Measurements from ENCODE around the gene RBP4. TPM values are rescaled to one million over a fixed set of nuclear protein-coding genes. Genes with fewer than 3 reads are reported as not detected.

Gene RBP4
- total RNA-seq (2014; rRNA removed; shearing (Covaris generic); ENCODE audit: low replicate concordance), result not detected in 2 replicates

DNA sequence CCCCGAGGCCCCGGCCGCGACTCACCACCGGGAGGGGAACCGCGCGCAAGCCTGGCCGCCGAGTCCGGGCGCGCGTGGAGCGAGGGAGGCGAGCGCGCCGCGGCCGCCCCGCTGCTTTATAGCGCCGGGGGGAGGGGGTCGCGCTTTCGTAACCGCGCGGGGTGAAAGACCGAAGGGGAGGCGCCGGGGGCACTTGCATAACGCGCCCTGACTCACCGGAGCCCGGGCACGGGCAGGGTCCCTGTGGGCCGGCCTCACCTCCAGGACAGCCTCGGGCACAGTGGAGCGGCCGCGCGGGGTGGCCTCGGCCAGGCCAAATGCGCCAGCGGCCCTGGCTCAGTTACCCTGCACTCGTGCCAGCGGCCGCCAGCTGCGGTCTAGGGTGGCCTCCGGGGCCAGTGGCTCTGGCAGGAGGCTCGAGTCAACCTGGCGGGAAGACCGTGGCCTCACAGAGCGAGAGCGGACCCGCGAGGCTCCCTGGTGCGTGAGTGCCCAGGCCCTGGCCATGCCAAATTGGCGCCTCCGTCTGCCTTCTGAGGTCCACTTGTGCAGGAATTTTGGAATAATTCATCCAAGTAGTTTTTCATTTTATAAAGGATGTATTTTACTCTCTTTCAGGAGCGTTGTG is at the start of gene RBP4:
Gene RBP4, minus strand, starts transcription at position 90 of the 628 bp plus-strand sequence. CDS start 207 bp downstream, outside the sequence.
- Histone ChIP-seq H3K27me3 (ENCODE audit: low read length) (no peaks in the 10 kb centered on the region), H3K79me2 (ENCODE audit: low read length) (no peaks in the 10 kb centered on the region), H3K9me3 (ENCODE audit: low read length) (no peaks in the 10 kb centered on the region), H3K4me1 (ENCODE audit: low read length) (no peaks in the 10 kb centered on the region), H3K36me3 (ENCODE audit: insufficient read depth, low read length) (no peaks in the 10 kb centered on the region), H3K9me2 (replicated peaks; ENCODE audit: insufficient read depth, low read length) (no peaks in the 10 kb centered on the region), H3K9ac (ENCODE audit: low read length) (no peak within 1 kb of the TSS), H2AFZ (ENCODE audit: low read length) (no peak within 1 kb of the TSS), H3K4me2 (ENCODE audit: low read depth, low read length, poor library complexity, severe bottlenecking) (no peak within 1 kb of the TSS), H3K27ac (ENCODE audit: low read length) (no peak within 1 kb of the TSS), H3K4me3 (ENCODE audit: low read length) (no peak within 1 kb of the TSS), H4K20me1 (ENCODE audit: insufficient read depth, low read depth, low read length) (no peaks in the 10 kb centered on the region)
- DNase-seq, result no peak

DNA sequence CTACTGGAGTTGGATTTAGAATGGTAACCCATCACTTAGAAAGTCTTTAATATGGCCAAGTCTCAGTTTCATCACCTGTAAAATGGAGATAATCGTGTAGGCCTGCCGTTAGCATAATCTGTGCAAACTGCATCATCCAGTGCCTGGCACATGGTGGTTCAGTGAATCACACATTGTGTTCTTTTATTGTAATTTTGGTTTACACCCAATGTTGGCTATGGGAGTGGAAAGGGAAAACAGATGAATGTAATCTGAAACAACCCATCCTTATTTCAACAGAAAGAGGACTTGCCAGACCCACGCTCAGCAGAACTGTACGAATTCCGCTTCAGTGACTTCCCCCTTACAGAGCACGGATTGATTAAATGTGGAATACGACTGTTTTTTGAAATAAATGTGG is 38.8 kb upstream of the RBP4 start:
- DNase-seq, result no peak

DNA sequence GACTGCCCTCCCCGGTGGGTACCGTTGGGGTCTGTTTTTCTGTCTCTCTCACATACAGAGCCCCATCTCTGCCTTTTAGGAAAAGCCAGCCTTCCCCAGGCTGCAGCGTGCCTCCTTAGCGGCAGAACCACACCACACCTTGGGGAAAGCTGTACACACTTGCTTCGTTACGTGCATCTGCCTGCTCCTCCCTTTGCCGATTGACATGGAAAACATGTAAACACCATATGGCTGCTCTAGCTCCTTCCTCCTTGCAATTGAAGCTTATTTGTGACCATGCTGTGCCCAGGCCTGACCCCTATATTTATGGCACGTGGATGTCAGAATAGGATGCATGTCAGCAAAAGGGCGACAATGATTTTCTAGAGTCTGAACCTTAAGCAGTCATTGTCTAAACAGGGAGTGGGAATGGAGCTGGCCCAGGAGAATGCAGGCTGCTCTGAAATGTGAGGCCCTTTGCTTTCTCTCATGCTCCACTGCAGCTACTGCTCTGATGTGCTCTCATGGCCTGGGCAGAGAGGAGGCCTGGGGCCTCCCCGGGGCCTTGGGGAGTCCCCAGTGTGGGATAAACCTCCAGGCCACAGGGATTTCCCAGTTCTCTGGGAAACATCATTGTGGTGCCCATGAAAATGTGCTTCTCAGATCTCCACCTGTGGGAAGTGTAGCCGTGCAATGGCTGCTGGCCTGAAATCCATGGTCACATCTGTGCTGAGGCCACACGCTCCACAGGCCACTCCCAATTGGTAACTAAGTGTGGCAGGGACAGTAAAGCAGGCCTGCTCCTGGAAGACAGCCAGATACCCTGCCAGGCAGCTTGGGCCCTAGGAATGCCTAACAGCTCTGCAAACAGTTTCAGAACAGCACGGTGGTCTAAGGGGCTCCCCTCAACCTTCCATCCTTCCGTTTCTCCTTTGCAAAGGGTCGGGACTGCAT is 29.9 kb upstream of the RBP4 start:
- Histone ChIP-seq H3K4me2 (ENCODE audit: low read depth, low read length, poor library complexity, severe bottlenecking) (no peak overlapping the region), H3K9me3 (ENCODE audit: low read length) (no peaks in the 10 kb centered on the region)

More for the DNA sequence above, 38.8 kb upstream of the RBP4 start:
- Histone ChIP-seq H2AFZ (ENCODE audit: low read length) (no peak overlapping the region), H3K4me2 (ENCODE audit: low read depth, low read length, poor library complexity, severe bottlenecking) (no peak overlapping the region), H3K9me3 (ENCODE audit: low read length) (no peaks in the 10 kb centered on the region), H3K9me2 (replicated peaks; ENCODE audit: insufficient read depth, low read length) (no peaks in the 10 kb centered on the region), H3K36me3 (ENCODE audit: insufficient read depth, low read length) (no peaks in the 10 kb centered on the region), H3K4me1 (ENCODE audit: low read length) (no peaks in the 10 kb centered on the region), H3K79me2 (ENCODE audit: low read length) (no peaks in the 10 kb centered on the region), H3K27me3 (ENCODE audit: low read length) (no peaks in the 10 kb centered on the region), H3K4me3 (ENCODE audit: low read length) (no peak overlapping the region), H3K27ac (ENCODE audit: low read length) (no peak overlapping the region), H3K9ac (ENCODE audit: low read length) (no peak overlapping the region), H4K20me1 (ENCODE audit: insufficient read depth, low read depth, low read length) (no peaks in the 10 kb centered on the region)

DNA sequence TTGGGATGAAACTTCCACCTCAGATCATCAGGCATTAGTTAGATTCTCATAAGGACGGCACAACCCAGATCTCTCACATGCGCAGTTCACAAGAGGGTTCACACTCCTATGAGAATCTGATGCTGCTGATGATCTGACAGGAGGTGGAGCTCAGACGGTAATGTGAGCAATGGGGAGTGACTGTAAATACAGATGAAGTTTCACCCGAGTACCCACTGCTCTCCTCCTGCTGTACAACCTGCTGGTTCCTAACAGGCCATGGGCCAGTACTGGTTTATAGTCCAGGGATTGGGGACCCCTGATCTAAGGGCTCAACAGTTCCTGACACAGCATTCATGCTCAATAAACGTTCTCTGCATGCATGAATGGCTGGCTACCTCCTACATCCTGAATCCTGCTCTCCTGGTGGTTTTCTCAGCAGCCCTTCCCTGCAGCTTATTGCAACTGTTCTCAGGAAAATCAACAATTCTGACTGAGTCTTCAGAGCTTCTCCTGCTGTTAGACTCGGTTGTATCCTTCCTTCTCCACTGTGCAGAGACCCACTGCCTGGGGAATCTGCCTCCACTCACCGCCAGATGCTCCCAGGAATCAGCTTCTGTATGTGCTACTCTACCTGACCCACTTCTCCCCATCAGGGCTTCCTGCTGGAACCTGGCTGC is 28.7 kb upstream of the RBP4 start:
- no peak for DNase-seq
- no peaks in the 10 kb centered on the region for H3K9me3 ChIP-seq (ENCODE audit: low read length)
- H3K79me2 ChIP-seq (ENCODE audit: low read length), result no peaks in the 10 kb centered on the region
- H3K27ac ChIP-seq (ENCODE audit: low read length), result no peak overlapping the region
- H3K4me2 ChIP-seq (ENCODE audit: low read depth, low read length, poor library complexity, severe bottlenecking), result no peak overlapping the region
- no peak overlapping the region for H3K9ac ChIP-seq (ENCODE audit: low read length)
- no peaks in the 10 kb centered on the region for H3K9me2 ChIP-seq (replicated peaks; ENCODE audit: insufficient read depth, low read length)
- no peaks in the 10 kb centered on the region for H3K4me1 ChIP-seq (ENCODE audit: low read length)
- H2AFZ ChIP-seq (ENCODE audit: low read length), result no peak overlapping the region
- no peaks in the 10 kb centered on the region for H4K20me1 ChIP-seq (ENCODE audit: insufficient read depth, low read depth, low read length)
- no peaks in the 10 kb centered on the region for H3K36me3 ChIP-seq (ENCODE audit: insufficient read depth, low read length)
- no peaks in the 10 kb centered on the region for H3K27me3 ChIP-seq (ENCODE audit: low read length)
- no peak overlapping the region for H3K4me3 ChIP-seq (ENCODE audit: low read length)

More for the DNA sequence above, 29.9 kb upstream of the RBP4 start:
- no peaks in the 10 kb centered on the region for H4K20me1 ChIP-seq (ENCODE audit: insufficient read depth, low read depth, low read length)
- no peak for DNase-seq
- no peak overlapping the region for H3K9ac ChIP-seq (ENCODE audit: low read length)
- no peaks in the 10 kb centered on the region for H3K79me2 ChIP-seq (ENCODE audit: low read length)
- H3K9me2 ChIP-seq (replicated peaks; ENCODE audit: insufficient read depth, low read length), result no peaks in the 10 kb centered on the region
- H3K36me3 ChIP-seq (ENCODE audit: insufficient read depth, low read length), result no peaks in the 10 kb centered on the region
- no peak overlapping the region for H2AFZ ChIP-seq (ENCODE audit: low read length)
- H3K27me3 ChIP-seq (ENCODE audit: low read length), result no peaks in the 10 kb centered on the region
- H3K27ac ChIP-seq (ENCODE audit: low read length), result no peak overlapping the region
- no peak overlapping the region for H3K4me3 ChIP-seq (ENCODE audit: low read length)
- H3K4me1 ChIP-seq (ENCODE audit: low read length), result no peaks in the 10 kb centered on the region

DNA sequence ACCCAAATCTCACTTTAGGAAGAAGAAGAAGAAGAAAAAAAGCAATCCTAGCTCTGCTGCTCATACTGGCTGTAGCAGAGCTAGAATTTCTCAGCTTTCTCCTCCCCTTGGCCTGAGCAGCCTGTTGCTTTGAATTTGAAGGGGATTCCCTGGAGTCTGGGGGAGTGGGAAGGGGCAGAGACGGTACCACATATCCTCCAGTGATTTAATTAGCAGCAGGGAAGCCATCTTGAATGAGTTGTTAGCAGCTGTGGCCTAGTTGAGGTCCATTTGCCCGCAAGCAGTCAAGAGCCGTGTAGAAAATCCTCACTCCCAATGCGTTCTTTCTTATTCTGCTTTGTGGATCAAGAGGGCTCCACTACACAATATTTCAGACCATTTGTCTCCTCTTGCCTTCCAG is 27.8 kb upstream of the RBP4 start:
- H2AFZ ChIP-seq (ENCODE audit: low read length), result no peak overlapping the region
- H3K27ac ChIP-seq (ENCODE audit: low read length), result no peak overlapping the region
- no peaks in the 10 kb centered on the region for H3K9me2 ChIP-seq (replicated peaks; ENCODE audit: insufficient read depth, low read length)
- no peak overlapping the region for H3K9ac ChIP-seq (ENCODE audit: low read length)
- no peak overlapping the region for H3K4me2 ChIP-seq (ENCODE audit: low read depth, low read length, poor library complexity, severe bottlenecking)
- no peaks in the 10 kb centered on the region for H3K27me3 ChIP-seq (ENCODE audit: low read length)
- no peaks in the 10 kb centered on the region for H4K20me1 ChIP-seq (ENCODE audit: insufficient read depth, low read depth, low read length)
- DNase-seq, result no peak
- H3K4me3 ChIP-seq (ENCODE audit: low read length), result no peak overlapping the region
- H3K79me2 ChIP-seq (ENCODE audit: low read length), result no peaks in the 10 kb centered on the region
- no peaks in the 10 kb centered on the region for H3K9me3 ChIP-seq (ENCODE audit: low read length)
- H3K4me1 ChIP-seq (ENCODE audit: low read length), result no peaks in the 10 kb centered on the region
- no peaks in the 10 kb centered on the region for H3K36me3 ChIP-seq (ENCODE audit: insufficient read depth, low read length)

DNA sequence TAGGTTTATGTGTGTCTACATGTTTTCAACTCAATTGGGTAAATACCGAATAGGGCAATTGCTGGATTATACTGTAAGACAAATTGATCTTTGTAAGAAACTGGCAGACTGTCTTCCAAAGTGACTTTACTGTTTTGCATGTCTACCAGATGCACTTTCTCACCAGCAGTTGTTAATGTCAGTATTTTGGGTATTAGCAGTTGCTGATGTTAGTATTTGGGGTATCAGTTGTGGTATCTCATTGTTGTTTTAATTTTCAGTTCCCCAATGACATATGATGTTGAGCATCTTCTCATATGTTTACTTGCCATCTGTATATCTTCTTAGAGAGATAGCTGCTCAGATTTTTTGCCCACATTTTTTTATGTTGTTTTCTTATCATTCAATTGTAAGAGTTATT is 21.9 kb upstream of the RBP4 start:
- H3K4me3 ChIP-seq (ENCODE audit: low read length), result no peak overlapping the region
- no peaks in the 10 kb centered on the region for H3K27me3 ChIP-seq (ENCODE audit: low read length)
- no peak overlapping the region for H2AFZ ChIP-seq (ENCODE audit: low read length)
- no peak overlapping the region for H3K27ac ChIP-seq (ENCODE audit: low read length)
- no peaks in the 10 kb centered on the region for H3K36me3 ChIP-seq (ENCODE audit: insufficient read depth, low read length)
- H4K20me1 ChIP-seq (ENCODE audit: insufficient read depth, low read depth, low read length), result no peaks in the 10 kb centered on the region
- H3K4me1 ChIP-seq (ENCODE audit: low read length), result no peaks in the 10 kb centered on the region
- no peaks in the 10 kb centered on the region for H3K9me2 ChIP-seq (replicated peaks; ENCODE audit: insufficient read depth, low read length)
- no peak overlapping the region for H3K9ac ChIP-seq (ENCODE audit: low read length)
- no peak for DNase-seq
- no peaks in the 10 kb centered on the region for H3K79me2 ChIP-seq (ENCODE audit: low read length)
- H3K9me3 ChIP-seq (ENCODE audit: low read length), result no peaks in the 10 kb centered on the region
- no peak overlapping the region for H3K4me2 ChIP-seq (ENCODE audit: low read depth, low read length, poor library complexity, severe bottlenecking)

DNA sequence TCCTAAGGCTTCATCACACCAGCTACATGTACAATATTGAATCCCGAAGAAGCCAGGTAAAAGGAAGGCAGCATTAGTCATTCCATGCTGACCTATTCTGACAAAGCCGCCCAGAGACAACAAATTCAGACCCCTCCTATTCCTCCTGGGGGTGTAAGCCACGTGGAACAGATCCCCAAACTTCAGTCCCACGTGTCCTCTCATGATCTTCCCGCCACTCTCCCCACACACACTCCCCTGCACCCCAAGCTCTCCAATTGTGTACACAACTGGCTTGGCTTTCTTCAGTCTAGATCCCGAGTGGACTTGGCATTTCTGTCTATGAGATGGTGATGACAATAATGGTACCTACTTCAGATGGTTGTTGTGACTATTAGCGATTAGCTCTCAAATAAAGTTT is 19.9 kb upstream of the RBP4 start:
- Histone ChIP-seq H3K27ac (ENCODE audit: low read length) (no peak overlapping the region), H3K4me3 (ENCODE audit: low read length) (no peak overlapping the region), H3K79me2 (ENCODE audit: low read length) (no peaks in the 10 kb centered on the region), H3K36me3 (ENCODE audit: insufficient read depth, low read length) (no peaks in the 10 kb centered on the region), H3K9me3 (ENCODE audit: low read length) (no peaks in the 10 kb centered on the region), H3K4me1 (ENCODE audit: low read length) (peaks cover 1% of the 10 kb centered on the region), H3K4me2 (ENCODE audit: low read depth, low read length, poor library complexity, severe bottlenecking) (no peak overlapping the region), H4K20me1 (ENCODE audit: insufficient read depth, low read depth, low read length) (no peaks in the 10 kb centered on the region), H3K9ac (ENCODE audit: low read length) (no peak overlapping the region), H3K27me3 (ENCODE audit: low read length) (no peaks in the 10 kb centered on the region), H3K9me2 (replicated peaks; ENCODE audit: insufficient read depth, low read length) (no peaks in the 10 kb centered on the region), H2AFZ (ENCODE audit: low read length) (no peak overlapping the region)
- no peak for DNase-seq
